Measurements from ENCODE around the gene GPR37.

The GPR37 gene

GRCh38 chr7:124702385-124702784 is 63.2 kb downstream of the GPR37 start:
- Mint-ChIP-seq H3K4me1 (no peaks in the 10 kb centered on the region), H3K9me3 (peaks cover 10% of the 10 kb centered on the region)
- no peak for TF ChIP-seq CTCF (IDR thresholded peaks at IDR 0.05)

DNA sequence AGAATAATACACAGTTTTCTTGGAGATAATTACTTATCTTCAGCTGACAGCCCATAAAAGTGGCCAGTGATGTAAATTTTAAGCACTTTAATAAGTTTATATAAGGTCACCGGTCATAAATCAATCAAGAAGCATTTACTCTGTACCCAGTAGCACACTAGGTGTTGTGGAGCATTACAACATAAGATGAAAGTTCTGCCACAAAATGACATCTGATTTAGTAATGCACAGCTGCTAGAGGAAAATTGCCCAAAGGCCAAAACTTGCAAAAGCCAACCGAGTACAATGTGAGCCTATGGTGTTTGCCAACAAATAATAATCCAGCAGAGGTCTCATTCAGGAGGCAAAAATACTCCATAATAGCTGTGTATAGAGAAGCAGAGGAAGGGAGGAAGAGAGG is 63.6 kb downstream of the GPR37 start:
- Mint-ChIP-seq H3K27ac (no peak overlapping the region), H3K9me3 (peaks cover 6% of the 10 kb centered on the region), H3K4me3 (no peak overlapping the region), H3K36me3 (ENCODE audit: low read depth) (no peaks in the 10 kb centered on the region), H3K27me3 (ENCODE audit: low read depth, poor library complexity) (no peaks in the 10 kb centered on the region), H3K4me1 (no peaks in the 10 kb centered on the region)
- no peak for DNase-seq
- TF ChIP-seq CTCF (IDR thresholded peaks at IDR 0.05): no peak

More at GRCh38 chr7:124702385-124702784, 63.2 kb downstream of the GPR37 start:
- no peak overlapping the region for H3K27ac Mint-ChIP-seq
- no peak overlapping the region for H3K4me3 Mint-ChIP-seq
- H3K36me3 Mint-ChIP-seq (ENCODE audit: low read depth): no peaks in the 10 kb centered on the region
- no peaks in the 10 kb centered on the region for H3K27me3 Mint-ChIP-seq (ENCODE audit: low read depth, poor library complexity)
- DNase-seq: no peak

DNA sequence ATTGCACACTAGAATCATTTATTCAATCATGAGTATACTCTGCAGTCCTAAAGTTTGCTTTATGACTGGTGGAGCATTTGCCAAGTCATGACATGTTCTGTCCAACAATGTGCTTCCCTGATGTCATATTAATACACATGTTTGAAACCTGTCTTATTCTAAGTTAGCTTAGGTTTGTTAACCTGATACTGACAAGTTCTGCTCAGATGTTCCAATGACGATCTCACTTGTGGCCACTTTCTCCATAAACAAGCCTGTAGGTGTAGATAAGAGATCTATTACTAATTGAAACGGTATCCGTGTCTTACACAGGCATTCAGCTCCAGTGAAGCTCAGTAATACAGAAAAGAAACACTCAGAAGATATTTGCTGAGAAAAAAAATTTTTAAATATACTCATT is 64.9 kb downstream of the GPR37 start:
- Mint-ChIP-seq H3K4me1 (no peaks in the 10 kb centered on the region), H3K9me3 (no peaks in the 10 kb centered on the region), H3K27me3 (ENCODE audit: low read depth, poor library complexity) (peaks cover 1% of the 10 kb centered on the region), H3K27ac (no peak overlapping the region), H3K36me3 (ENCODE audit: low read depth) (no peaks in the 10 kb centered on the region), H3K4me3 (no peak overlapping the region)
- DNase-seq: no peak
- no peak for TF ChIP-seq CTCF (IDR thresholded peaks at IDR 0.05)

GRCh38 chr7:124698964-124699363 is 66.6 kb downstream of the GPR37 start:
- TF ChIP-seq CTCF (IDR thresholded peaks at IDR 0.05): no peak
- Mint-ChIP-seq H3K4me1 (no peaks in the 10 kb centered on the region), H3K9me3 (no peaks in the 10 kb centered on the region), H3K36me3 (ENCODE audit: low read depth) (no peaks in the 10 kb centered on the region), H3K27me3 (ENCODE audit: low read depth, poor library complexity) (peaks cover 5% of the 10 kb centered on the region), H3K4me3 (no peak overlapping the region), H3K27ac (no peak overlapping the region)
- DNase-seq: no peak

DNA sequence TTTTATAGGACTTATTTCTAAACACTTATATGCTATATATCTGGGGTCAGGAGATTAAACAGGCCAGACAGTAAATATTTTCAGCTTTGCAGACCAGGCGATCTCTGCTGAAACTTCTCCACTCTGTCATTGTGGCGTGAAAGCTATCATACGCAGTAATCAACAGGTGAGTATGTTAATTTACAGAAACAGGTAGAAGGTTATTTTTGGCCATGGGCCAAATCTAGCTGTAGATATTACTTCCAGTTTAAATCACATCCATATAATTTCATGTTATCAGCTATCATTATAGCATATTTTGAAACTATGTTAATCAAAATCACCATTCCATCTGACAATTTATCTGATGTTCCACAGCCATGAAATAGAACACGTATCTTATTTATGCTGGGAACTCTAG is 67.8 kb downstream of the GPR37 start:
- H3K36me3 Mint-ChIP-seq (ENCODE audit: low read depth): no peaks in the 10 kb centered on the region

More for the DNA sequence above, 67.8 kb downstream of the GPR37 start:
- no peak overlapping the region for H3K4me3 Mint-ChIP-seq
- no peak for DNase-seq
- no peak for TF ChIP-seq CTCF (IDR thresholded peaks at IDR 0.05)
- H3K27ac Mint-ChIP-seq: no peak overlapping the region
- H3K27me3 Mint-ChIP-seq (ENCODE audit: low read depth, poor library complexity): peaks cover 5% of the 10 kb centered on the region
- no peaks in the 10 kb centered on the region for H3K4me1 Mint-ChIP-seq
- H3K9me3 Mint-ChIP-seq: no peaks in the 10 kb centered on the region

All from nephron progenitor cell (in vitro differentiated cells).